HG02973 (cell line): ENCODE results near the gene TSPAN7.
A peak's percentile ranks its signal among the peaks of the same experiment; 100 is the strongest.

Experiments
- ATAC-seq: cut with Tn5 transposase; IDR thresholded peaks from one replicate; pipeline ENCODE4 v1.9.1; 2021; ENCODE audit warnings: moderate library complexity; ENCODE audit not compliant: unreplicated experiment

The TSPAN7 gene

DNA sequence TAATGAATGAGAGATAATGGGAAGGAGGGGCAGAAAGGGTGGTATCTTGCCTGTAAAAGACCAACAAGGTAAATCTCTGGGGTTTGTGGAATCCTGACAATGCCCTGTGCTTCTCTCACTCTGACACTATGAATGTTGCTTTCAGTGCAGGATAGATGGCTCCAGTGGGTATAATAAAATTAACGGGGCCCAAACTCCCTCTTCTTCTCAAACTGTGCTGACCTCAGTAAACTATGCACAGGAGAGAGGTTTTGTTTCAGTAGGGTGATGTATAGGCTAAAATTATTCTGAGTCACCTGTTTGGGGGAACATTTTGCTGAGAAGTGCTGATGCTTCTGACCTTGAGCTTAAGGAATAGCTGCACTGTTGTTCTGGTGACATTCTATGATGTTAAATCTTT lies 82.6 kb downstream of the TSPAN7 start:
- ATAC-seq: no peak

DNA sequence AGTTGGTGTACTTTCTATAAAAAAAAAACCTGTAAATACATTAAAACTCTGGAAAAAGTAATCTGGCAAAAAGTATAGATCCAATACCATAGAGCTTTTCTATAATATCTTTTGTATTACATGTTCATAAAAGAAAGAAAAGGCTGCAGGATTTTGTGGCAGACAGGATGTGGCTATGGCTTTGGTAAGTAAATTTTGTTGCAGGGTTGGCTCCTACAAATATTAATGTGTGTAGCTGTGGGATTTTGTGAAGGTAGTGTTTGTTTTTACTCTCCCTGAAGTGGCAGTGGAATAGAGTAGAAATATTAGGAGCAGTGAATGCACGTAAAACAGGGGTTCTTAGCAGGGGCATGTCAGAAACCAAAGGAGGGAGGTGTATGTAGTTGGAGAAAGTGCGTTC lies 84.8 kb downstream of the TSPAN7 start:
- no peak for ATAC-seq

DNA sequence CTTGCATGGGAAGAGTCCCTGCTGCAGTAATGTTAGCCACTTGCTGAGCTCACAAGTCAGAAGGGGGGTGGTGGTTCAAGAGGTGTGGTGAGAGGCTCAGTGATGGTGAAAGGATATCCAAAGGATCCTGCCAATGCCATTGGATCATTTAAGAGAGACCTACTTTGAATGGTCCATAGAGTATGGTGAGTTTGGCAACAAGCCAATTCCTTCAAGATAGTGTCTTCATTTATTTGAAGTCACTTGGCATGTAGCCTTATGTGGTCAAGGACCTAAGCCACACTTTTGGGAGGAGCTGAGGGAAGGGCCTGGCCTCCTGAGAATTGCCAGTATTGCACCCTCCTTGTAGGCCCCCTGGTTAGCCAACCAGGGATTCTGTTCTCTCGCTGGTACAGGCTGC lies 87.9 kb downstream of the TSPAN7 start:
- no peak for ATAC-seq

DNA sequence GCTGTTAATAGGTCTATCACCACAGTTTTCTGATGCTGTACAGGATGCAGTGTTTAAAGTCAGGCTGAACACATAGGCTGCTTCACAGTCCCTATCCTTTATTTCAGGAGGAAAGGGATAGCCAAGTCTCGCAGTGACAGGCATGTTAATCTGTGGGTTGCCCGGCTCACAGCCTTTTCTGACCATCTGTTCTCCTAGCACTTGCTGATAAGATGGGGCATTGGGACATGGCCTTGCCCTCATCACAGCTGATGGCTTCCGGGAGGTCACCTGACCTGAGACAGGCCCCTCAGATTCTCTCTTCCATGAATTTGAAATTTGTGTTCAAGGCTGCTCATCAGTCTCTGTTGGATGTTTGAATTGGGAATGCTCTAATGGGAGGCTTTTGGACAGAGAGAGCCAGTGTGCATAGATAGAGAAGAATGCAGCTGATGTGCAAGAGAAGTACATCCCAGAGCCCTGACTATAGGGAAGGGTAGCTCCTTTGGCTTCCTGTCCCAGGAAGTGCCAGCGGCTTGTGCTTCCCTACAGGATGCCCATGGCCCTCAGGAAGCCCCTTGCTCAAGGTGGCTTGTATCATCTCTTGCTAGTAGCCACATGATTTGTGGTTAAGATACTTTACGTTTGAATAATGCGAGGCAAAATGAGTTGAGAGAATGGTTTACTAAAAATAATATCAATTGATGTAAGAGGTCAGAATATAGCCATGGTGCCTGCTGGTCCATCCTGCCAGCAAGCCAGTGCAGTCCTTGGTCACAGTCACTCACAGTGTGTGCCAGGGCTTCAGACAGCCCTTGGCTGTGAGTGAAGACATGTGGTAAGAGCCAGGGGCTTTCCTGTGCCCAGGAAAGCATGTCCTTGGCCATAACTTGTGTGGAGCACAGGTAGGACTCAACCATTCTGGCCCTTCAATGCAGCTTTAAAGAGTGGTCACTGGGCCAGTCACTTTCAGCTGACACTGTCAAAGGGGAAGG lies 88.6 kb downstream of the TSPAN7 start:
- no peak for ATAC-seq

DNA sequence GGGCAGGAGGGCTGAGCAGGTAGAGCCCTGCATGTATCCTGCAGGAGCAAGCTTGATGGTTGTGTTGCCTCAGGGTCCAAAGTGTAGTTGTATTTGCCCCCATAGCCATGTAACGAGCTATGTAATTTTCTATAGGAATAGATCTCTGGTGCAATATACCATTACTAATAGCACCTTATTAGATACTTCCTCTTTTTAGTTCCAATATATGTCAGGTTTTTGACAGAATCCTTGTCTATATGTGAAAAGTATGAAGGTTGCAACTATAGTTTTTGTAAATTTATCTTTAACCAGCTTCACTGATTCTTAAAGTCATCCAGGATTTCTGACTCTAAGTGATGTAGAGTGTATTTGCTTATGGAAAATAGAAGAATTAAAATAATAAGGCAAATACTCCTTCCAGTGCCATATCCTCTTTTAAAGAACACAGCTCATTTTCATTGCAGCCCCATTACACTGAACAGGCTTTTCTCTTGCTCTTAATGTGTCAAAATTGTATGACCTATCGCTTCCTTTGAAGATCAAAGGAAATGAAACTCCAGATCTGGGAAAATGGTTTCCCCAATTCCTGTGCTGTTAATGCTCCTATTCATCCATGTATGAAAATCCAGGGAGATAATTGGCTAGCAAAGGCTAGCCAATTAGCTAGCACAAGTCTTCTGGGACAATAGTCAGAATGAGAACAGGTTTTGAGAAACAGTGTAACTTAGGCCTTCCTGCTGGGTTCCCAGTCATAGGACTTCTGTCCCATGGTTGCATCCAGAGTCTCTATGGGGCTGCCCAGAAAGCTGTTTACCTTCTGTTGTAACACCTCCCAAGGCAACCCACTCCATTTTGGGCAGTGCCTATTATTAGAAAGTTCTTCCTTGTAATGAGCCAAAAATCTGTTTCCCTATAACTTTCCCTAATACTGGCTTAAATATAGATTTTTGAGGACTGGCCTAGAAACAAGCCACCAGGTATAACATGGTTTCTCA lies 90.6 kb downstream of the TSPAN7 start:
- ATAC-seq: no peak

DNA sequence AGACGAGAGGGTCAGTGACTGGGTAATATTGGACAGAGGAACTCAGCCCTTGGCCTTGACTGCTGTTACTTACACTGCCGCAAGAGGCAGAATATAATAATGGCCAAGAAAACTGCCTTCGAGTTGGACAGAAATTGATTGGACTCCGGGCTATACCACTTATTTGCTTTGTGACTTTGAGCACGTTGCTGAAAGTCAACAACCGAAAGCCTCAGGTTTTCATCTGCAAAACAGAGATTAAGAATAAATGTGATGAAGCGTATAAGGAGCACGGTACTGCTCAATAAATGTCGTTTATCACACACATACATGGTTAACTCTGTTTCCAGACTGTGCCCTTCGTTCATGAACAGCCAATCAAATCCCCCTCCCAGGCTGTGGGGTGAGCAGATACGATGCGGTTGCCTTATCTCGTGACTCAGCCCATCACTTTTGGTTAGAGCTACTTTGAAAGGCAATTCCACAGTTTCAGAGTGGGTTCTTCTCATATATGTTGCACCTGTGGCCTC lies 91.6 kb downstream of the TSPAN7 start:
- no peak for ATAC-seq

DNA sequence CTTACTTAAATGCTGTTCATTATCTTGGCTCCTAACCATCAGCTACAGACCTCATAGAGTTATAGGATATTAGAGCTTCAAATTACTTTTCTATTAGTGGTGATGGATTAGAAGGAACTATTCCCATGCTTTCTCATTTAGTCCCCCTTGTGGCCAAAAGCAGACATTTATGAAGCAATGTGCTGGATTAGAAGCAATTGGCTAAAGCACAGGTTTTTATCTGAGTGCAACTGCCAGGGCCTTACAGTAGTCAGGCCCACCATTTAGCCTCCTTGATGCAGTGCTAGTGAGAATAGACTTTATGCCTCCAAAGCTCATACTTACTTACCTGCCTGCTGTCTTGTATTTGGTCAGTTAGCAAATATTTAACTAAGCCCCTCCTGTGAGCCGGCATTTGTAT lies 93.0 kb downstream of the TSPAN7 start:
- no peak for ATAC-seq

DNA sequence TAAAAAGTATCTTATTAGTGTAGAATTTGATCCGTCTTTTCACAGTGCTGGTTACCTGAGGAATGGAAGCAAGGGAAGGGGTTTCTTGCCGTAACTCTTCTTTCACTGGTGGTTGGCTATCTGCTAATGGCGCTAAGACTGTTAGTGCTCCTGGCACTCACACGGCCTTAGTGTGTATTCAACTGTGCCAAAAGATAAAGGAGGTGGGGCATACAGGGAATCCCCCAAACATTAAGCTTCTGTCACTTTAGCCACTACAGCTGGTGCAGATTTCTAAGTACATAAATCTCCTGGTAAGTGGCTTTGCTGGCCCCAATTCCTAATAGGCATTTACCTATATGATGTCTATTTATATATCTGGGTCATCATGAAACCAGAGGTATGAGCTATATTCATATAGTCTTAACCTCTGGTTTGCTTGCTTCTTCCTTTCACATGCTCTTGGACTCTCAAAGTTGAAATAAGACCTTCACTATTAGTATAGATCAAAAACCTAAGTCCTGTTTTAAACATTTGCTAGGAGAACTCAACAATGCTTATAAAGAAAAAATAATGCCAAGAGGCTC lies 95.1 kb downstream of the TSPAN7 start:
- ATAC-seq: no peak

DNA sequence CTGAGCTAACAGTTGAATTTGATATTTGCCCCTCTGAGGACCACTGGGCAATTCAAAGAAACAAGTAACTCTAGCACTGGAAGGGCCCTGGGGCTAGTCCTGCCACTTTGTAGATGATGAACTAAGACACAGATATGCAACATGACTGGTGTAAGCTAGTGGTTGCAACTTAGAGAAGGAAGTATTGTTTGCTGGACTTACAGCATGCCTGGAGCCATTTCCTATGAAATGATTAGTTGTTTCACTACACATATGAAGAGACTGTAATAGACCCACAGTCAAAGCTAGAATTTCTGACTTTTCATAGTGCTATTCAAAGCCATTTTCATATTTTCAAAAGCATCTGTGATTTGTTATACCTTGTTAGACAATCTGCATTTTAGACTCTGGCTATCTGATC lies 96.2 kb downstream of the TSPAN7 start:
- peak; percentile 62 for ATAC-seq

DNA sequence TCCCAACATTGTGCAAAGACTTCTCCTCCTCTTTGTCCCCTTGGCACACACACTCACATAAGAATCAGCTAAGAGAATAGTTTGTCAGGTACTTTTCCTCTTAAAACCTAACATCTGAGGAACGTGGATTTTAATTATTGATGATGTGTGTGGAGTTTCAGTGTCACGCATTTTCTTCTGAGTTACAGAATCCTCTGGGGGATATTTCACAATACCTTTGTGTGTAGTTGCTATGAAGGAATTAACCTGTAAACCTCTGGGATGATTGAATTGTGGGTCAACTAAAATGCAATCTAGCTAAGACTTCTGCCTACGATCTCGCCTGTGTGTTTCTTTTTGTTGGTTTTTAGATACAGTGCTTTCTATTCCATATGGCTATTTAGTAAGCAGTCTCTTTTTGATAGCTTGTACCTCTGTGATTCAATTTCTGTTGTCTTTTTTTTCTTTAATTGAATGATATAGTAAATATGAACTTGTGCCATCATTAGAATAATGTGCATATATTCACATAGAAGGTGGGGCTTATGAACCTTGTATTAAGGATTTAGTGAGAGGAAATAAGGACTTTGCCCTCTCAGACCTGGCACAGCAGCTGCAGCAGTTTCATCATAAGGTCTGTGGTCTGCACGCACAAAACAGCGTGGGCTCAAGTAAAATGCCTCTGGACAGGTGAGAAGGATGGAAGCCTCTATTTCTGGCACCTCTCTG lies 99.2 kb downstream of the TSPAN7 start:
- no peak for ATAC-seq

DNA sequence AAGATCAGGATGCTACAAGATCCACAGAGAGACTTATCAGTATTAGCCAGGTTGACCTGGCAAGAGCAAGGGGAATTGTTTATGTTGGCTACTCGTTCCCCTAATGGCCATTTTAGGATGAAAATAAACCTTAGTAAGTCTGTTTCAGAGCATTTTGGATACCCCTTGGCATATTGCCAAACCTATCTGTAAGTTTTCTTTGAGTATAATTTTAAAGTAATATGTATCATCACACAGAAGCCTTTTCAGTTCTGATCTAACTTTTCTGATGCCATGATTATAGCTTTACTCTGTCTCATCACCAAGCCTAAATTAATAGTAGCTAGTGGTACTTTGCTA lies 99.7 kb downstream of the TSPAN7 start:
- ATAC-seq: no peak

DNA sequence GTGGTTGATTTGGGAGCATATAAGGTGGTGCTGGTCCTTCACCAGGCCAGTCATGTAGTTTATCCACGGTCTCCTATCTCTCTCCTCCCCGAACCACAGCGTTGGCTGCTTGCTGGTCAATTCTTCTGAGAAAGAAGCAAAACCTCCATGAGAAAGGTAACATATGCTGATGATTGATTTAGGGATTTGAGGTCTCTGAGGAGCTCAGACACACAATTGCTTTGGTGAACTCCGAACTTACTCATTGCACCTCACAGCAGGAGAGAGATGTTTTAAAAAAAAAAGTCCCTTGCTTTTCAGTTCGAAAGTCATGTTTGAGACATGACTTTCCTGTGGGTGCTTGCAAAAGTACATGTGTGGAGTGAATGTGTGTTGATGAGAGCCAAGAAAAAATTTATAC lies 100.2 kb downstream of the TSPAN7 start:
- ATAC-seq: no peak

DNA sequence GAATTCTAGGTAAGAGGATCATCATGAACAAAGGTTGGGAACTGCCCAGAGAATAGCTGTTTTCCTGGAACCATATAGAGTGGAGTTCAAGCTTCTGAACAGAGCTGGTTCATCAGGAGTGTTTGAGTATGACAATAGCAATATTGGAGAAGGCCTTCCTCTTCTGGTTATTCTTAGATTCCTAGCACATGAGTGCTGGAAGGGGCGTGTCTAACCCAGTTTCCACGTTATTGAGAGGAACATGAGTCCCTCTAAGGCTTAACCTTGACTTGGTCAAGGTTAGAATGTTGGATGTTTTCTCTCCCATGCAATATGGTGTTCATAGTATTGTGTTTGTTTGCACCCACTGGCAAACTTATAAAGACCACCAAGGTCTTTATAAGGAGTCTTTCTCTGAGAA lies 101.3 kb downstream of the TSPAN7 start:
- ATAC-seq: no peak

DNA sequence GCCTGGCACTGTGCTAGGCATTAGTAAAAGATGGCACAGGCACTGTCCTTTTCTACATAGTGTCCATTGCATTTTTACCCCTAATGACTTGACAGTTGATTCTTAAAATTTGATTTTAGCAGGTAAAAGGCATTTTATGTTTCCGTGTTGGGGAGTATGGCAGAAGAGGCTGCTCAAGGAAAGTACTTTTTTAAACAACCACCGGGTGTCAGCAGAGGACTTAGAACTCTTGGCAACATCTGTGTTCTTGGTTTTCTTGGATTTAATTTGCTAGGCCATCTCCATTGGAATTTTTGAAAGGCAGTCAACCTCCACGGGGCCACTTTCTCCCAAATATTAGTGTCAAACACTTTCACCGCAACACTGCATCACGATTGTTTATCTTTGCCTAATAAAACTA lies 102.9 kb downstream of the TSPAN7 start:
- no peak for ATAC-seq

DNA sequence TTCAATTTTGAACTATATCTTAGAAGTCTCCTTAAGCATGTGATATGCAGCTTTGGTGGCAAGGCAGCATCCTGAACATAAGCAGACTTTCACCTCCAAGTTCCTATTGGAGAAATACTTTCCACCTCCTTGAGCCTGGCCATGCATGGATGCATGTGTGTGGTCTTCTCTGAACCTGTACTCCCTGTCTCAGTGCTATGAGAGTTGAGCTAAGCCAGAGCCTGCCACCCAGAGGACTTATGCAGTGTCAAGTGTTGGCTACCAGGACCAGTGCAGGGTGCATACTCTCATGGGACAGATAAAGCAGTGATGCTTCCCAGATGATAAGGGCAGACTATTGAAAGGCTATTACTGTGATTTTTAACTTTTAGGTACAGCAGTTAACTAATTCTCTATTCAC lies 105.6 kb downstream of the TSPAN7 start:
- ATAC-seq: no peak

DNA sequence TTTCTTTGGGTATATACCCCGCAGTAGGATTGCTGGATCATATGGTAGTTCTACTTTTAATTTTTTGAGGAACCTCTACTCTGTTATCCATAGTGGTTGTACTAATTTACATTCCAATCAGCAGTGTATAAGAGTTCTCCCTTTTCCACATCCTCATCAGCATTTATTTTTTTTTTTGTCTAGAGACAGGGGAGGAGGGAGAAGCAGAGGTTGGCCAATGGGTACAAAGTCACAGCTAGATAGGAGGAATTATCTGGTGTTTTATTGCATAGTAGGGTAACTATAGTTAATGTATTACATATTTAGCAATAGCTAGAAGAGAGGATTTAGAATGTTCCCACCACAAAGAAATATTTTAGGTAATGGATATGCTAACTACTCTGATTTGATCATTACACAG lies 107.4 kb downstream of the TSPAN7 start:
- ATAC-seq: no peak

DNA sequence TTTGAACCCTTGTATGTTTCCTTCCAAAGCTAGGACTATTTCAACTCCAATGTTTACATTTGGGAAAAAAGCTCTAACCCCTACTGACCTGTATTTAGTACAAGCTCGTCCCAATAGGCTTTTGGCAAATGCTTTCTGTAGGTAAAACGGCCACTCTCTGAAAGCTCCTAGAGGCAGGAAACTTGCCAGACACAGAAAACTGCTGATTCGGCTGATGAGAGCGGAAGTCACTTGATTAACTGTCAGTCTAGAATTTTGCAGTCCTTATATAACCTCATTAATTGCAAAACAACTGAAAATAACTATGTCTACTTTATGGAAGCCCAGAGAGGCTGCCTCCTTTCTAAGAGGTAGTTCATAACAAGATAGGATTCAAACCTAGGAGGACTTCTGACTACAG lies 108.1 kb downstream of the TSPAN7 start:
- no peak for ATAC-seq

DNA sequence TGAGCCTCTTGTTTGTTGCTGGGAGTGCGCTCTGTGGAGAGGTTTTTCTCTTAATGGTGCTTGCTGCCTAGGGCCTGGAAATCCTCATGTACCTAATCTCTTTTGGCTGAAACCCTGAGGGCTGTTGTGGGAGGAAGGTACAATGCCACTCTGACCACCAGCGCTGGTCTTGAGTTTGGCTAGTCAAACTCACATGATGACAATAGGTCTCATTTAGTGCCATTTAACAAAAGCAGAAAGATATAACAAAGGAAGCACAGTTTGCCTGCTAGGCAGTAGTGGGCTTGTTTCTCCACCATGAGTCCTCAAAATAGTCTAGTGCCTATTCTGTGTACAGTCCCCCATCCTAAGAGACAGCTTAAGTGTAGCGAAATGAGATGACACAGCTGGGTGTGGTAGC lies 111.3 kb downstream of the TSPAN7 start:
- ATAC-seq: no peak

DNA sequence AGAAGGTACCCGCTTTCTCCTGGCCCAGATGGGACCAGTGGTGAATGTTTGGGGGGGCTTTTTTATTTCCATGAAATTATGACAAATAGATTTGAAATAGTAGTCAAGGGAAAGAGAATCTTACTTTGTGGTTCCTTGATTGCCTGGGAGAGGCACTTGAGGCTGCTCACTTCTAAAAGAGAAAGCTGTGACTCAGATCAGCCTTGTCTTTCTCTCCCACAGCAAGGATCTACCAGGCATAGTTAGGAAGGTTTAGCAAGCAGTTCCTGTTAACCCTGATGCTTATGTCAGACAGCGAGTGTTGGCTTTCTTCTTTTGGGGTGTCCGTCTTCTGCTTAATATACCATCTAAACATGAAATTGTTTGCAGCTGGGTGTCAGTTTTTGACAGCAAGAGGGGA lies 114.5 kb downstream of the TSPAN7 start:
- no peak for ATAC-seq

DNA sequence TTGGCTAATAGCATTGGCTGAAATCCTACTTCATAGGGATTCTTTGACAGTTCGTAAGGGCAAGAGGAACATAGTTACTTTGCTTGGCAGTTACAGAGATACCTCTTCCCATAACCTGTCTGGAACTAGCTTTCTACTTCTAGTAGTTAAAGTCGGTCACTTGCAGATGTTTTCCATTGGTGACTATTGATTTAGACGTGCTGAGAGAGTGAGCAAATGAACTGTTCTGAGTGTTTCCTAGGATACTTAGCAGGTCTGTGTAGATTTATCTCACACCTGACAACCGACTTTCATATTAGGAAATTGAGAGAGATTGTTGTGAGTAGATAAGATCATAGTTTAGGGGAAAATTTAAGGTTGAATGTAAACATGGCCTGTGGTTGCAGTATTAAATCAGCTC lies 116.8 kb downstream of the TSPAN7 start:
- no peak for ATAC-seq

DNA sequence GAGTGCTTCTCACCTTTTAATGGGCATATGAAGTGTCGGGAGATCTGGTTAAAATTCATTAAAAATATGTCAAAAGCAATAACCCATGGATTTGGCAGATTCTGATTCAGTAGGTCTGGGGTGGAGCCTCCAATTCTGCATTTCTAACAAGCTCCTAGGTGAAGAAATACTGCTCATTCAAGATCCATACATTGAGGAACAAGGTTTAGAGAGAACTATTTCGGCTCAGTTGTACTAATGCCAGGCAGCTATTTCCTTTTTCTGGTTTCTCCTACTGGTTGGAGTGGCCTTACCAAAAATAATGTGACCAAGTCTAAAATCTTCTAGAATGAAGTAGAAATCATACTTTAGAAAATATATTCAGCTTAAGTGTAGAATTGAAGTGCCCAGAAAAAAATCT lies 117.5 kb downstream of the TSPAN7 start:
- no peak for ATAC-seq
